B cell (primary cell): ENCODE results near the gene TYROBP. TPM values are rescaled to one million over a fixed set of nuclear protein-coding genes. Genes with fewer than 3 reads are reported as not detected.

Experiments used
- ATAC-seq: fragments of 200-7000 bp; cut with Tn5 transposase; one replicate; pipeline ENCODE4 v1.10.0; 2021; ENCODE audit warnings: low read depth, mild to moderate bottlenecking, moderate number of reproducible peaks, moderate library complexity
- CTCF ChIA-PET: fragments of 350-600 bp; sonication (Branson Sonifier 250); formaldehyde crosslinking; loops from one replicate; lab custom pipeline; 2021; ENCODE audit warnings: antibody characterized with exemption, inconsistent platforms; lab: Charles Lee
- POLR2A ChIA-PET: fragments of 350-600 bp; sonication (Branson Sonifier 250); formaldehyde crosslinking; loops from one replicate; lab custom pipeline; 2021; ENCODE audit warnings: antibody characterized with exemption; lab: Charles Lee
- DNase-seq: peaks from one replicate; pipeline ENCODE4 v3.0.0; 2013
- H2AFZ ChIP-seq: 2 replicates; pipeline ENCODE4 v1.6.1; 2012; ENCODE audit warnings: mild to moderate bottlenecking, low read depth, low read length; ENCODE audit not compliant: insufficient read depth, poor library complexity, severe bottlenecking
- H3K27ac ChIP-seq, 2 donors: 1 replicate in 1 of 2; 2 replicates in 1 of 2; pipeline ENCODE4 v1.5.1; 2012 to 2013; ENCODE audit warnings: low read length in 2 of 2, mild to moderate bottlenecking in 2 of 2, moderate library complexity in 1 of 2
- H3K27me3 ChIP-seq, 4 experiments: fragments of 200-600 bp in 1 of 4; sonication (generic) in 1 of 4; replicated peaks in 1 of 4; 1 replicate in 2 of 4; 2 replicates in 2 of 4; pipeline versions ENCODE4 v1.6.1 to v1.7.0; 2013 to 2016; ENCODE audit warnings: low read length in 3 of 4, mild to moderate bottlenecking in 2 of 4, mixed read lengths in 1 of 4, moderate library complexity in 1 of 4; ENCODE audit not compliant: insufficient read depth in 4 of 4, control insufficient read depth in 3 of 4; ENCODE audit errors: control extremely low read depth in 1 of 4
- H3K36me3 ChIP-seq, 2 experiments: replicated peaks in 1 of 2; 1 replicate in 1 of 2; 2 replicates in 1 of 2; pipeline versions ENCODE4 v1.6.1 to v1.7.1; 2013; ENCODE audit warnings: low read length in 1 of 2; ENCODE audit not compliant: insufficient read depth in 2 of 2, control insufficient read depth in 1 of 2; ENCODE audit errors: control extremely low read depth in 1 of 2, extremely low read depth in 1 of 2
- H3K4me1 ChIP-seq, 2 donors: fragments of 200-600 bp in 1 of 2; sonication (generic) in 1 of 2; 1 replicate in 1 of 2; 2 replicates in 1 of 2; pipeline versions ENCODE4 v1.5.1 to v1.6.1; 2013 to 2017; ENCODE audit warnings: low read length in 2 of 2; ENCODE audit not compliant: control insufficient read depth in 2 of 2, insufficient read depth in 2 of 2
- H3K4me2 ChIP-seq: replicated peaks from 2 replicates; pipeline ENCODE3; 2012; ENCODE audit warnings: mild to moderate bottlenecking, low read depth, low read length; ENCODE audit not compliant: poor library complexity, severe bottlenecking
- H3K4me3 ChIP-seq, 5 experiments: fragments of 200-600 bp in 1 of 5; sonication (generic) in 1 of 5; 1 replicate in 3 of 5; 2 replicates in 2 of 5; pipeline versions ENCODE4 v1.5.1 to v1.7.0; 2011 to 2016; ENCODE audit warnings: low read length in 4 of 5, mild to moderate bottlenecking in 4 of 5, low read depth in 2 of 5, control low read depth in 1 of 5, moderate library complexity in 1 of 5; ENCODE audit not compliant: insufficient read depth in 1 of 5; ENCODE audit errors: control extremely low read depth in 1 of 5, extremely low read depth in 1 of 5
- H3K79me2 ChIP-seq: fragments of 200-600 bp; sonication (generic); one replicate; pipeline ENCODE4 v1.6.0; 2016; ENCODE audit warnings: low read length; ENCODE audit not compliant: control insufficient read depth, insufficient read depth
- H3K9ac ChIP-seq: fragments of 200-600 bp; sonication (generic); 2 replicates; pipeline ENCODE4 v1.6.1; 2017; ENCODE audit warnings: mild to moderate bottlenecking, low read length, moderate library complexity
- H3K9me3 ChIP-seq, 3 donors: one replicate each; pipeline versions ENCODE4 v1.6.1 to v1.7.1; 2013; ENCODE audit warnings: low read length in 2 of 3; ENCODE audit not compliant: control insufficient read depth in 2 of 3, insufficient read depth in 1 of 3; ENCODE audit errors: control extremely low read depth in 1 of 3
- H4K20me1 ChIP-seq: 2 replicates; pipeline ENCODE4 v1.6.0; 2012; ENCODE audit warnings: mild to moderate bottlenecking, low read length; ENCODE audit not compliant: insufficient read depth, control insufficient read depth, poor library complexity, severe bottlenecking
- H3K27ac Mint-ChIP-seq: one replicate; pipeline ENCODE4 v1.8.0; 2021; ENCODE audit warnings: mixed read lengths
- H3K27me3 Mint-ChIP-seq: one replicate; pipeline ENCODE4 v1.8.0; 2021; ENCODE audit warnings: mixed read lengths
- H3K4me1 Mint-ChIP-seq: one replicate; pipeline ENCODE4 v1.8.0; 2021; ENCODE audit warnings: mixed read lengths
- H3K4me3 Mint-ChIP-seq: one replicate; pipeline ENCODE4 v1.8.0; 2021; ENCODE audit warnings: mixed read lengths
- H3K9me3 Mint-ChIP-seq: one replicate; pipeline ENCODE4 v1.8.0; 2022; ENCODE audit warnings: mixed read lengths; ENCODE audit not compliant: insufficient read depth
- CTCF ChIP-seq: fragments of 200-600 bp; IDR thresholded peaks from one replicate; pipeline ENCODE4 v1.8.0; 2022; ENCODE audit warnings: antibody characterized with exemption, mild to moderate bottlenecking
- EZH2 ChIP-seq: IDR thresholded peaks from 2 replicates; pipeline ENCODE4 v1.6.1; 2012; ENCODE audit warnings: borderline replicate concordance, low read depth, mild to moderate bottlenecking, moderate library complexity, low read length; ENCODE audit not compliant: insufficient read depth, poor library complexity, severe bottlenecking
- WGBS: methylation state at CpG from one replicate; pipeline ENCODE4 v1.1.5; 2013; ENCODE audit warnings: missing lambda C conversion rate; ENCODE audit not compliant: insufficient coverage; 5-methylcytosine and 5-hydroxymethylcytosine counted together
- intact Hi-C: fragments of 100-400 bp; cut with micrococcal nuclease; formaldehyde crosslinking; loops from one replicate; pipeline ENCODE4 v1.10.0; 2022
- polyA plus RNA-seq: library from polyadenylated mRNA; depleted of rRNA; stranded (reverse); fragments of >200 nt; gene quantifications from 2 replicates; pipeline ENCODE4 v1.2.3, GENCODE V29; 2012
- total RNA-seq, 2 donors: library from RNA; stranded (reverse); fragments of 120-200 nt in 1 of 2; gene quantifications; 1 replicate in 1 of 2; 2 replicates in 1 of 2; pipeline versions ENCODE4 v1.2.3 to v1.2.4, GENCODE V29; 2013 to 2022

The TYROBP gene
- total and polyA plus RNA-seq, 2 donors (not counting 1 experiment from before 2014, with no cell fraction given), result 2.7 to 25.6 TPM

GRCh38 chr19:35940078-35940775 is 32.1 kb upstream of the TYROBP start:
- no peak for ATAC-seq
- H3K27me3 Mint-ChIP-seq, result peaks cover 22% of the 10 kb centered on the region
- H3K9ac ChIP-seq, result no peak overlapping the region
- ChIA-PET CTCF (no interaction called here), POLR2A (no interaction called here)
- no peak overlapping the region for H3K27ac ChIP-seq
- no peak overlapping the region for H3K4me3 ChIP-seq
- H3K4me1 ChIP-seq, result peaks cover 16 to 19% of the 10 kb centered on the region in 2 donors
- peaks cover 0 to 13% (median 3%) of the 10 kb centered on the region in 4 experiments for H3K27me3 ChIP-seq
- no peak overlapping the region for H3K4me2 ChIP-seq
- no peak overlapping the region for H2AFZ ChIP-seq
- no peak overlapping the region for H3K27ac Mint-ChIP-seq
- H3K4me1 Mint-ChIP-seq, result peaks cover 22% of the 10 kb centered on the region
- H3K4me3 Mint-ChIP-seq, result no peak overlapping the region
- TF ChIP-seq CTCF (no peak), EZH2 (no peak)
- H3K36me3 ChIP-seq, result no peaks in the 10 kb centered on the region
- 97% methylated on average over 51 of the region's 51 CpGs for WGBS
- DNase-seq, result no peak
- H3K79me2 ChIP-seq, result no peaks in the 10 kb centered on the region
- intact Hi-C loops, result no loop called here
- no peaks in the 10 kb centered on the region for H3K9me3 Mint-ChIP-seq
- no peaks in the 10 kb centered on the region for H4K20me1 ChIP-seq
- no peaks in the 10 kb centered on the region for H3K9me3 ChIP-seq

GRCh38 chr19:35939307-35940077 is 31.4 kb upstream of the TYROBP start:
- H3K27ac Mint-ChIP-seq, result no peak overlapping the region
- no peak for ATAC-seq
- Histone ChIP-seq H3K4me1 (peaks cover 16 to 19% of the 10 kb centered on the region in 2 donors), H3K9me3 (no peaks in the 10 kb centered on the region), H2AFZ (no peak overlapping the region), H3K36me3 (no peaks in the 10 kb centered on the region), H3K4me3 (no peak overlapping the region), H3K9ac (no peak overlapping the region), H3K4me2 (no peak overlapping the region), H4K20me1 (no peaks in the 10 kb centered on the region), H3K79me2 (no peaks in the 10 kb centered on the region), H3K27me3 (peaks cover 0 to 16% (median 3%) of the 10 kb centered on the region in 4 experiments), H3K27ac (no peak overlapping the region)
- H3K27me3 Mint-ChIP-seq, result peaks cover 22% of the 10 kb centered on the region
- TF ChIP-seq EZH2 (no peak), CTCF (no peak)
- WGBS, result 96% methylated on average over 55 of the region's 55 CpGs
- H3K4me3 Mint-ChIP-seq, result no peak overlapping the region
- CTCF ChIA-PET, result no interaction called here
- peaks cover 22% of the 10 kb centered on the region for H3K4me1 Mint-ChIP-seq
- POLR2A ChIA-PET, result no interaction called here
- H3K9me3 Mint-ChIP-seq, result no peaks in the 10 kb centered on the region
- DNase-seq, result no peak
- intact Hi-C loops, result no loop called here
